ENCODE results near the gene BTBD9. TPM values are rescaled to one million over a fixed set of nuclear protein-coding genes. Genes with fewer than 3 reads are reported as not detected.

BTBD9 gene
- total and polyA plus RNA-seq, 2 of the 13 experiments (the other 11 are each of a cell fraction or from before 2014, with no cell fraction given): 1.2 to 3.0 TPM

DNA sequence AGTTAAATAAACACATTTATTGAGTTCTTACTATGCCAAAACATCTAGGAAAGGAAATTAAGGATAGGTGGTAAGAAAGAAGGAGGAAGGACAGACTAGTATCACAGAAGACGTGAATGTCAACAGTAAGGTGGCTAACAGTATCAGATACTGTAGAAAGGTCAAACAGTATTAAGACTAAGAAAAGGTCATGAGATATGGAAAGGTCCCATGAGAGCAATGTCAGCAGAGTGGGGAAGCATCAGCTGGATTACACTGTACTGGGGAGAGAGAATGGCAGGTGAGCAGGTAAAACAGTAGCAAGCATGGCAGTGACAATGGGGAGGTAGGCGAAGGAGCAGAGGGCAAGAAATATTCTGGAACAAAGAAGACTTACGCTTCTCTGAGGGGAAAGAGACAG is 45.2 kb upstream of the BTBD9 start:
- FAIRE-seq (no peak), ATAC-seq (no peak), DNase-seq (ENCODE audit: low spot score) (no peak)
- Histone ChIP-seq H3K4me3 (replicated peaks in 1 of 3; ENCODE audit: insufficient read depth in 1 of 3, low read depth in 2 of 3, low read length in 3 of 3) (no peak overlapping the region), H3K9me3 (ENCODE audit: low read length) (no peaks in the 10 kb centered on the region), H3K36me3 (replicated peaks in 1 of 2; ENCODE audit: control insufficient read depth in 1 of 2, insufficient read depth in 2 of 2, low read length in 2 of 2) (peaks cover 5 to 40% of the 10 kb centered on the region in 2 experiments), H3K79me2 (ENCODE audit: insufficient read depth, low read length) (peaks cover 20% of the 10 kb centered on the region), H4K20me1 (ENCODE audit: insufficient read depth, low read length) (peaks cover 30% of the 10 kb centered on the region), H3K27me3 (ENCODE audit: control insufficient read depth in 1 of 2, insufficient read depth in 2 of 2, low read length in 2 of 2) (no peaks in the 10 kb centered on the region), H3K4me2 (ENCODE audit: low read depth, low read length) (no peak overlapping the region), H3K4me1 (ENCODE audit: insufficient read depth, low read length) (peaks cover 33% of the 10 kb centered on the region), H3K9ac (ENCODE audit: insufficient read depth, low read depth, low read length) (no peak overlapping the region), H3K27ac (ENCODE audit: extremely low read length, insufficient read depth, low read length) (no peak overlapping the region), H2AFZ (ENCODE audit: low read length) (no peak overlapping the region)
- TF ChIP-seq ZZZ3 (CRISPR knock-in tag; IDR thresholded peaks at IDR 0.05; ENCODE audit: borderline replicate concordance) (no peak), TAF1 (CRISPR knock-in tag; IDR thresholded peaks at IDR 0.05) (no peak), TEAD3 (CRISPR knock-in tag; optimal IDR thresholded peaks at IDR 0.05; ENCODE audit: borderline replicate concordance) (no peak), PPARG (CRISPR knock-in tag; conservative IDR thresholded peaks at IDR 0.05) (no peak), HNRNPUL1 (IDR thresholded peaks at IDR 0.05; ENCODE audit: low read depth, low read length) (no peak), RBFOX2 (IDR thresholded peaks at IDR 0.05; ENCODE audit: low read depth, low read length) (no peak), MAFF (IDR thresholded peaks at IDR 0.05; ENCODE audit: low read depth, low read length) (no peak), ZBTB43 (CRISPR knock-in tag; conservative IDR thresholded peaks at IDR 0.05) (no peak), ASH2L (IDR thresholded peaks at IDR 0.05; ENCODE audit: insufficient read length, low read depth, low read length) (no peak), CCAR2 (optimal IDR thresholded peaks at IDR 0.05; ENCODE audit: low read depth, low read length) (no peak), YY1 (IDR thresholded peaks at IDR 0.05; ENCODE audit: insufficient read depth, insufficient replicate concordance, low read depth, low read length) (no peak), ZFP36L1 (CRISPR knock-in tag; IDR thresholded peaks at IDR 0.05) (no peak), NPAS2 (CRISPR knock-in tag; IDR thresholded peaks at IDR 0.05; ENCODE audit: borderline replicate concordance) (no peak), HNRNPL (IDR thresholded peaks at IDR 0.05; ENCODE audit: low read depth, low read length) (no peak), ZNF496 (CRISPR knock-in tag; IDR thresholded peaks at IDR 0.05; ENCODE audit: insufficient replicate concordance) (no peak), ZNF788 (CRISPR knock-in tag; IDR thresholded peaks at IDR 0.05; ENCODE audit: borderline replicate concordance) (no peak), ZNF180 (CRISPR knock-in tag; IDR thresholded peaks at IDR 0.05; ENCODE audit: borderline replicate concordance, low read depth) (no peak), HMG20B (CRISPR knock-in tag; conservative IDR thresholded peaks at IDR 0.05) (no peak)
- TF ChIP-seq, protein P1, sequence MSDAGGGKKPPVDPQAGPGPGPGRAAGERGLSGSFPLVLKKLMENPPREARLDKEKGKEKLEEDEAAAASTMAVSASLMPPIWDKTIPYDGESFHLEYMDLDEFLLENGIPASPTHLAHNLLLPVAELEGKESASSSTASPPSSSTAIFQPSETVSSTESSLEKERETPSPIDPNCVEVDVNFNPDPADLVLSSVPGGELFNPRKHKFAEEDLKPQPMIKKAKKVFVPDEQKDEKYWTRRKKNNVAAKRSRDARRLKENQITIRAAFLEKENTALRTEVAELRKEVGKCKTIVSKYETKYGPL (CRISPR knock-in tag; IDR thresholded peaks at IDR 0.05): no peak
- TF ChIP-seq, protein P2, sequence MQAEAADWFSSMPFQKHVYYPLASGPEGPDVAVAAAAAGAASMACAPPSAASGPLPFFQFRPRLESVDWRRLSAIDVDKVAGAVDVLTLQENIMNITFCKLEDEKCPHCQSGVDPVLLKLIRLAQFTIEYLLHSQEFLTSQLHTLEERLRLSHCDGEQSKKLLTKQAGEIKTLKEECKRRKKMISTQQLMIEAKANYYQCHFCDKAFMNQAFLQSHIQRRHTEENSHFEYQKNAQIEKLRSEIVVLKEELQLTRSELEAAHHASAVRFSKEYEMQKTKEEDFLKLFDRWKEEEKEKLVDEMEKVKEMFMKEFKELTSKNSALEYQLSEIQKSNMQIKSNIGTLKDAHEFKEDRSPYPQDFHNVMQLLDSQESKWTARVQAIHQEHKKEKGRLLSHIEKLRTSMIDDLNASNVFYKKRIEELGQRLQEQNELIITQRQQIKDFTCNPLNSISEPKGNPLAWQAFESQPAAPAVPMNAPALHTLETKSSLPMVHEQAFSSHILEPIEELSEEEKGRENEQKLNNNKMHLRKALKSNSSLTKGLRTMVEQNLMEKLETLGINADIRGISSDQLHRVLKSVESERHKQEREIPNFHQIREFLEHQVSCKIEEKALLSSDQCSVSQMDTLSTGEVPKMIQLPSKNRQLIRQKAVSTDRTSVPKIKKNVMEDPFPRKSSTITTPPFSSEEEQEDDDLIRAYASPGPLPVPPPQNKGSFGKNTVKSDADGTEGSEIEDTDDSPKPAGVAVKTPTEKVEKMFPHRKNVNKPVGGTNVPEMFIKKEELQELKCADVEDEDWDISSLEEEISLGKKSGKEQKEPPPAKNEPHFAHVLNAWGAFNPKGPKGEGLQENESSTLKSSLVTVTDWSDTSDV (CRISPR knock-in tag; IDR thresholded peaks at IDR 0.05): no peak
- in situ Hi-C loops (cut with HindIII; ENCODE audit: extremely low pct_ligation_motif_present, low pct_unique_long_range_greater_than_20kb) (no loop called here), intact Hi-C loops (cut with micrococcal nuclease; ENCODE audit: unreplicated experiment) (no loop called here)
- ChIA-PET CTCF (ENCODE audit: low intra/inter-chr PET ratio, low total read pairs) (no interaction called here), POLR2A (no interaction called here)
- 97% methylated on average over 3 of the region's 3 CpGs for WGBS (ENCODE audit: low lambda C conversion rate)
- BruUV-seq (replicated peaks): no TSS peak
